HG02870 (cell line): Measurements from ENCODE around the gene PARVB.
"Not testable (repeated sequence)": the region's sequence is repeated elsewhere in the genome, so short reads cannot be mapped to it uniquely, and the experiment has no call there.

Experiments
- ATAC-seq: cut with Tn5 transposase; IDR thresholded peaks from one replicate; pipeline ENCODE4 v1.9.1; 2021; ENCODE audit warnings: mild to moderate bottlenecking, moderate library complexity; ENCODE audit not compliant: unreplicated experiment

Gene PARVB

DNA sequence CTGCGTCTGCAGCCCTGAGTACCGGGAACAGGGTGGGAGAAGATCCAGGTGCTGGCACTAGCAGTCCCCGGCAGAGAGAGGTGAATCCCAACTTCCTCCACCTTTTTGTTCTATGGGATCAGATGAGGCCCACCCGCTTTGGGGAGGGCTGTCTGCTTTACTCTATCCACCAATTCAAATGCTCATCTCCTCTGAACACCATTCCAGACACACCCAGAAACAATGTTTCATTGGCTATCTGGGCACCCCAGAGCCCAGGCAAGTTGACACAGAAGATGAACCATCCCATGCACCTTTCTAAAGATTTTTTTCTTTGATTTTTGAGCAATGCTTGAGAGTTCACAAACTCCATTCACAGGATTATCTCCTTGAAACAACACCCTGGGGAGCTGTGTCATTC is 78.0 kb downstream of the PARVB start:
- no peak for ATAC-seq

DNA sequence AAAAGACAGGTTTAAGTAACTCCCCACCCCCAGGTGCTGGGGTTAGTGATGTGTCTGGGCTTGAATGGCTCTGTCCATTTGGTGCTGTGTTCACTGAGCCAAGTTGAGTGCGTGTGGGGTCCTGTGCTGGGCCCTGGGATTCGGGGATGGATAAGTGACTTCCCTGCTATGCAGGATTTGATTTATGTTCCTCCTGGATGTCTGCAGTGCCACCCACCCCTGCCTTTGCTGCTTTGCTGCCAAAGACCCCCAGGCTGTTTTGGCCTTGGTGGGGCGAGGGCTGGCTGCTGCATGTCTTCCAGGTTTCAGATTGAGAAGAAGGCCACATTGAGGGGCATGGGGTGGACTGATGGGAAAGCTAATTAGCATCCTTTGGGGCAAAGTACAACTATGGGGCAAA is 78.8 kb downstream of the PARVB start:
- no peak for ATAC-seq

DNA sequence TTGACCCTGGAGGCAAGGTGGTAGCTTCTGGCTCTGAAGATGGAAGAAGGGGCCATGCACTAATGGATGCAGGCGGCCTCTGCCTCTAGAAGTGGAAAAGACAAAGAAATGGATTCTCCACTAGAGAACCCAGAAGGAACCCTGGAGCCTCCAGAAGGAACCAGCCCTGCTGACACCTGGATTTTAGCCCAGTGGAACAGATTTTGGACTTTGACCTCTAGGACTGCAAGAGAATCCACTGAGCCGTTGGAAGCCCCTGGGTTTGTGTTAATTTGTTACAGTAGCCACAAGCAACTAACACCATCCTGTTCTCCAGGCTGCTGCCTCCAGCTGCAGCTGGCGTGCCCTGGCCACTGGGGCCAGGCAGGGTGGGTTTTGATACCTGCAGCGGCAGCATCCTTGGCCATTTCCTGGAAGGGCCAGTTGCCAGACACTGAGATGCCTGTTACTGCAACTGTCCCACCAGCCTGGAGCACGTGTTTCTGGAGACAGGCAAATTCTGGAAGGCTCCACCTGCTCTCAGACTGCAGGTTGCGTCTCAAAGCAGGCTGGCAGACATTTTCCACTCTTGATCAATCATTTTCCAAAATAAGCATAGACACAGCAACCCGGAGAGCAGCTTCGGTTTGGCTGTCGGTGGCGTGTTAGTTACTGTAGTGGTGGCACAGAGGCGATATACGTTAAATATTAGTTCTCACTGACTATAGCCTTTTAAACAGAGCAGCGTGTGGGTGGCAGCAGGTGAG is 79.8 kb downstream of the PARVB start:
- no peak for ATAC-seq

DNA sequence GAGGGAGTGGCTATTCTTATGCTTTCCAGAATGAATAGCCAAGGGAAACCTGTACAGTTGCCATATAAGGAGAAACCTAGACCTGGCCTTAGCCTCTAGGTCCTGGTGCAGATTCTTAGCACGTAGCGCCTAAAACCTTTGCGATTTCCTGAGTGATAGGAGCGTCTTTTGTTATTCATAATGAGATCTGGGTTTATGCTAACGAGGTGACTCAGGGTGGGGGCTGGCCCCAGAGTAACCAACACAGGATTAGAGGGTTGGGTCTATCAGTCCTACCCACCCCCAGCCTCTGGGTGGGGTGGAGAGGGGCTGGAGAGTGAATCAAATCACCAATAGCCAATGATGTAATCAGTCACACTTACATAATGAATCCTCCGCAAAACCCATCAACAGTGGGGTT is 83.2 kb downstream of the PARVB start:
- no peak for ATAC-seq

DNA sequence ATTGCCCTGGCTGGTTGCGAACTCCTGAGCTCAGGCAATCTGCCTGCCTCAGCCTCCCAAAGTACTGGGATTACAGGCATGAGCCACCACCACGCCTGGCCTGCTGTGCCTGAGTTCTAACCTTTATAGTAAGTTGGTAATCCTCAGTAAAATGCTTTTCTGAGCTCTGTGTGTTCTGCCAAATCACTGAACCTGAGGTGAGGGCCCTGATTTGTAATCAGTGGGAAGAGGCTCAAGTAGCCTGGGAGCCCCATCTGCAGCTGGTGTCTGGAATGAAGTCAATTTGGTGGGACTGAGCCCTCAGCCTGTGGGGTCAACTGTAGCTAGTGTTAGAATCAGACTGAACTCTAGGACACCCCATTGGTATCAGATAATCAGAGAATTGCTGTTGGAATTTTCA is 84.0 kb downstream of the PARVB start:
- ATAC-seq, result no peak

DNA sequence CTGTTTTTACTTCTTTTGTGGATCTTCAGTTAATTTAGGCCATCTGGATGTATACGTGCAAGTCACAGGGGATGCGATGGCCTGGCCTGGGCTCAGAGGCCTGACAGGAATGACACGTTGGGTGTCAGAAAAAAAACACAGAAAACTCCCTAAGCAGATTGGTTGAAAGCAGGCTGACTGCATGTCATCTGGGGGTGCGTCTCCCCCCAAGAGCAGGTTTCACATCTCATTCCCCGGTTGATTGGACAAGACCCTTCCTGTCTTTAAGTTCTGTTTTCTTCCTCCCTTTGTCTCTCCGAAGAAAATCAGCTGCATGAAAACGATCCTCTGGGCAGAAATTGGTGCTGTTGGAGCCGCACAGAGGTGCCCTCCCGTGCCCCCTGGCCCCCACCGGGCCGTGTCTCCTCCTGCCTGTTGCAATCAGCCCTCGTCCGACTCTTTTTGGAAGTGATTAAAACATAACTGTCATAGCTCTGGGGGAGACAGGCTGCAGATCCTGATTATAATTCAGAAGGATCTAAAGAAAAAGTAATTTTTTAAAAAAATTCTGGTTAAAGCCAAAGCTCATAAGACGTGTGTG is 84.8 kb downstream of the PARVB start:
- no peak for ATAC-seq

DNA sequence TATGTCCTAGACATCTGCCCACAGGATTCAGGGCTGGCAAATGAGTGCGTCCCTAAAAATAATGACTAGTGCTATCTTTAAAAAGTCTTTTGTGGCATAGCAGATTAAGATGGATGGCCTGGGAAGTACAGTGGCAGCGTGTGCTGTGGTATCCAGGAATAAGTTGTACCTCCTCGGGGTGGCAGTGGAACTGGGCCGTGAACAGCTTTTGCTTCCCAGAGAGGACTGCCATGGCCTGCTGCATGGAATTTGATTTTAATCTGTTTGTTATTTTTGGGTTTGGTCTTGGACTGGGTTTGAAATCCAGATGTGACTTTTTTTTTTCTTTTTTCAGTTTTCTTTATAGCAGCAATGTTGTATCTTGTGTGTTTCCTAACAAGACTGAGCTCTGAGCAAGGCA is 85.3 kb downstream of the PARVB start:
- no peak for ATAC-seq

DNA sequence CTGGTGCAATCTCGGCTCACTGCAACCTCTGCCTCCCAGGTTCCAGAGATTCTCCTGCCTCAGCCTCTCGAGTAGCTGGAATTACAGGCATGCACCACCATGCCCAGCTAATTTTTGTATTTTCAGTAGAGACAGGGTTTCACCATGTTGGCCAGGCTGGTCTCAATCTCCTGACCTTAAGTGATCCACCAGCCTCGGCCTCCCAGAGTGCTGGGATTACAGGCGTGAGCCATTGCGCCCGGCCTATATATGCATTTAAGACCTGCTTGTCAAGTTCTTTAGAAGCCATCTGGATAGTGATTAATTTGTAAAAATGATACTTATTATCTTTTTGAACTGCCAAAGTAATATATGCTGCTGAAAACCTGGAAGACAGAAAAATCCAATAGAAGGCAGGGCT is 86.6 kb downstream of the PARVB start:
- not testable (repeated sequence) for ATAC-seq

DNA sequence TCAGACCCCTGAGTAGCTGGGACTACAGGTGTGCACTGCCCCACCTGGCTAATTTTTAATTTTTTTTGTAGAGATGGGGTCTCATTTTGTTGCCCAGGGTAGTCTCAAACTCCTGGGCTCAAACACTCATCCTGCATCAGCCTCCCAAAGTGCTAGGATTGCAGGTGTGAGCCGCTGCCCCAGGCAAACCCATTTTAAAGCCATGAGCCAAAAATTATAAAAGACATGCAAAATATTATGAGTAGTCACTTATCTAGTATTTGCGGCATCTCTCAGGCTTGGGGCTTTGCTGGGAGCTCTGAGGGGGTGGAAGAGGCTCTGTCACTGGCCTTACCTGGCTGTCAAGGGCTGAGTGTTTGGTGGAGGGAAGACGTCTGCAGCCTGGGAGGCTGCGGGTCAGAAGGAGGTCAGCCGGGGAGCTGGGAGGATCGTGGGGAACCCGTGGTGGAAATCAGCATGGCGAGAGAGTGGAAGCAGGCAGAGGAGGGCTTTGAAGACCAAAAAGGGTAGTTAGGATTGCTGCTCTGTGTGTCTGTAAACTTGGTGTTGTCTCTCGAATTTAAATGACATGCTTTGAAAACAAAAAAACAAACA is 87.6 kb downstream of the PARVB start:
- ATAC-seq, result no peak

DNA sequence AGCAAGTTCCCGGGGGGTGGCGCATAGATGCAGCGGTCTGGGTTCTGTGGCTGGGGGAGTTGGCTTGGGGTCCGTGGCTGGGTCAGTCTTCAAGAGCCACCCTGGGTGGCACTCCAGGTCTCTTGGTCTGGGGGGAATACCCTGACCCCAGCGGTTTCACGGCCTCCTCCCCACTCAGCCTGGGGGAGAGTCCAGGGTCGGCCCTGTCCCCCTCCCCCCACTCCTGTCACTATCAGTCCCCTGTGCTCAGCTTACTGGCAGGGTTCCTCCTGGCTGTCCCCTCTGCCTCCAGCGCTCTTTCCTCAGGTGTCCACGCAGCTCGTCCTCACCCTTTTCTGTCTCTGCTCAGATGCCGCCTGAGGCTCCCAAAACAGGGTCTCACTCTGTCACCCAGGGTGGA is 88.1 kb downstream of the PARVB start:
- ATAC-seq, result no peak

DNA sequence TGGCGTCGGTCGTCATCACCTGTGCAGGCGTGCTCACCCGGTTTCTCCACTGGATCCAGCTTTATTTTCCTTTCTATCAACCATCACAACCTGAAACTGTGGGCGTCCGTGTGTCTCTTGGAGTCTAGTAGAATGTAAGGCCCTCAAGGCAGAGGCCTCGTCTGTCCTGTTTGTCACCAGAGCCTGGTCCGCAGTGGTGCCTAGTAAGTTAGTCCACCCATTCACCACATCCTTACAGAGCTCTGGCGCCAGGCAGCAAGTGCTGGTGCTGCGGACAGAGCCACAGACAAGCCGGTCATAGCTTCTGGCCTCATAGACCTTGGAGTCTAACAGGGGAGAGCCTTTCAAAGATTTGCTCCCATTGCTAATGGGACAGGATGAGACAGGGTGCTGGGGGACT is 92.2 kb downstream of the PARVB start:
- no peak for ATAC-seq

DNA sequence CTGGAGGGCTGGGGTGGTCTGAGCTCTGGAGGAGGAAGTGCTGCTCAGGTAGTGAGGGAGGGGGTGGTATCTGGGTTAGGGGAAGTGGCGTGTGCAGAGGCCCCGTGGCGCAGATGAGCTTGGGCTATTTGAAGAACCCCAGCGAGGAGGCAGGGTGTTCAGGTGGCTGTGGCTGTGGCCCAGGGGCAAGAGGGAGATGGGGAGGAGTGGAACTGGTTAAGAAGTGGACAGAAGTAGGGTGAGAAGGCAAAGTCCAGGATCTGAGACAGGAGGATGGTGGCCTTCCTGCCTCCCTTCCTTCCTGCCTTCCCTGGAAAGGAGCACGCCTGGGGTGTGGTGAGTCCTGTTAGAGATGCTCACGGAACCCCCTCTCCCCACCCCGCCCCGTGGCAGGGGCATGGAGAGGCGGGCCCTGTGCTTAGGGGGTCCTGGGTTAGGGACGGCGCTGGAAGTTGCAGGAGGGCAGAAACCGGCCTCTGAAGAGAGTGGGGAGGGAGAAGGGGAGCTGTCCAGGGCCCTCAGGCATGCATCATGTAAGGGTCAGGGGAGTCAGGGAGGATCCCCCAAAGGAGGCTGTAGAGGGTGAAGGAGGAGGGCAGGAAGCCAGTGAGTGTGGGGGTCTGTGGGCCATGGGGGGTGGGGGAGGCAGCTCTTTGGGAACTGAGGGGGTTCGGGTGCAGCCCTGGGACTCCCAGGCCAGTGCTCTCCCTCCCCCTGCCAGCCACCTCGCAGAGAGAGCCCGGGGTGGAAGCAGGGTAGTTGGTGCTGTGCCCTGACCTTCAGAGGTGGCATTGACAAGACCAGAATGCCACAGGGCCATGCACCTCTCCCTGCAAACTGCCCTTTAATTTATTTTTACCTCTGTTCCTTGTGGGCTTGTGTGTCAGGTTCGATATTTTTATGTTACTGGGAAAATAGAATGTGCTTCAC is 92.9 kb downstream of the PARVB start:
- no peak for ATAC-seq

DNA sequence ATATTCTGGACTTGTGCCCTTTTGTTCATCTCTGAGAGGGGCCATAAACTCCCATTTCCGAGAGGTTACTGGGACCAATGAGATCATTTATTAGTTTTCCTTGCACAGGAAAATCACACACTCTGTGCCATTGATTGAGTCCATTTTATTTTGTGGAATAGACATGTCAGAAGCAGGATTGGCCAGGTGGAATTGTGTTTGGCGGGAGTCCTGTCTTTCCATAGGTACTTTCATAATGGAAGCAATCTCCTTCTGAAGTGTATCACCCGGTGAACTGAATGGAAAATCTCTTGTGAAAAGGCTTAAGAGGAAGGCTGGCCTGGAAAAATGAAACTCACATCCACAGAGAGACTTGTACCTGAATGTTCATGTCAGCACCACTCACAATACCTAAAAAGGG is 93.6 kb downstream of the PARVB start:
- no peak for ATAC-seq

DNA sequence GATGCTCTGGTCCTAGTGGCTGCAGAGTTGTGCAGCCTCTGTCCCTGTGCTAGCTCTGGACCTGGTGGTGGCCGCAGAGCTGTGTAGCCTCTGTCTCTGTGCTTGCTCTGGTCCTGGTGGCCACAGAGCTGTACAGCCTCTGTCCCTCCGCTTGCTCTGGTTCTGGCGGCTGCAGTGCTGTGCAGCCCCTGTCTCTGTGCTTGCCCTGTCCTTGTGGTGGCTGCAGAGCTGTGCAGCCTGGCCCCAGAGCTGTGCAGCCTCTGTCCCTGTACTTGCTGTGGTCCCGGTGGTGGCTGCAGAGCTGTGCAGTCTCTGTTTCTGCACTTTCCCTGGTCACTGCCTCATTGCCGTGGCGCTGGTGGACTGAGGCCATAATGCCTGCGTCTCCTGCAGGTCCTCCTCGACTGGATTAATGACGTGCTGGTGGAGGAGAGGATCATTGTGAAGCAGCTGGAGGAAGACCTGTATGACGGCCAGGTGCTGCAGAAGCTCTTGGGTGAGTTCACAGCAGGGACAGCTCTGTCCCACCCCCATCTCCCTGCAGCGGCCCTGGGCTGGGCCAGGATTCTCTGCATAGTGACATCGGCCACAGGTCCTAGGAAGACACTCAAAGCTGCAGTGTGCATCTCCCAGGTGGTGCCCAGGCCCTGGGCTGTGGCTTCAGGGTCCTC is 94.7 kb downstream of the PARVB start:
- ATAC-seq, result no peak

DNA sequence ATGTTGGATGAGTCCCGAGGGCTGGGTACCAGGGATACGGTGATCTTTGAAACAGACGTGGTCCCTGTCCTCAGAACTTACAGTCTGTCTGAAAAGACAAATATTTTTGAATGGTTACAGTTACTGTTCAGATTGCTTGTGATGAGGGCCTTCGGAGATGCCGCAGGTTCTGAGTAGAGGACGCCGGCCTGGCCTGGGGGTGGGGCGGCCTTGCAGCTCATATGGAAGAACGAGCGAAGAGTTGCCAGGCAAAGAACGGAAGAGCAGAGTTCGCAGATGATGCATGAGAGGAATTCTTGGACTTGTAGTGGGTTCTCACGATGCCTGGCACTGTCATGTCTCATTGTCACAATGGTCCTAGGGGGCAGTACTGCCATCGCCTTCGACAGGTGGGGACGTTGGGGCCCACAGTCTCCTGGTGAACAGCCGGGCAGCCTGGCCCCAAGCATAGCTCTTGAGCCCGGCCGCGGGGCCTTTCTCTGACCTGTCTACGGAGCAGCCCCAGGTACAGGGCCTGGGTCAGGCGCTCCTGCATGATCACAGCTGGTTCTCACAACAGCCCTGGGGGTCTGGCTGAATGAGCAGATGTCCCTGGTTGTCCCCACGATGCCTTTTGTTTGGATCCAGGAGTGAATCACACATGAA is 95.7 kb downstream of the PARVB start:
- ATAC-seq, result no peak

DNA sequence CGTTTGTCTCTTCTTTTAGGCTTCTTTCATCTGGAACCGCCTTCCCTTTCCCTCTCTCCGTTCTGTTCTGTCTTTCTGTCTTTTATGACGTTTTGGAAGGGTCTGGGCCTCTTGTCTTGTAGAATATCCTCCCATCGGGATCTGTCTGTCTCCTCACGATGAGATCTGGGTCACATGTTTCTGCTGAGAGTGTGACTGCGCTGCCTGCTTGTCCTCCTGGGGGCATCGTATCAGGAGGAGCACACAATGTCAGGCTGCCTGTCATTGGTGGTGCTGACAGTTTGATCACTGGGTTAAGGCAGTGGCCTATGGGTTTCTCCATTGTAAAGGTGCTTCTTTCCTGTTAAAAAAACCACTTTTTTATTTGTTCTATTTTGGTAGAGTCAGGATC is 96.2 kb downstream of the PARVB start:
- ATAC-seq, result no peak

DNA sequence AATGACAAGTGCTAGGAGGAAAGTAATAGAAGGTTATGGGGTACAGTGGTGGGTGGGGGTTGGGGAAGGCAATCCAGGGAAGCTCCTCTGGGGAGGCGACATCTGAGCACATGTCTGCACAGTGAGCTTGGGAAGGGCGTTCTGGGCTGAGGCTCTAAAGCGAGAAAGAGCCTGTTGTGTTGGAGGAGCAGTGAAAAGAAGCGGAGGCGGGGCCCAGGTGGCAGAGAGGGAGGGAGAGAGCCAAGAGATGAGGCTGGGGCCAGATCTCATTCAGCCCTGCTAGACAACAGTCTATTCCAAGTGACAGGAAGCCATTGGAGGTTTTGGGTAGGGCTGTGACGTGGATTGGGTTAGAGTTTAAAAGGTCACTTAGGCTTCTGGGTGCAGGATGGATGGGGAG is 101.3 kb downstream of the PARVB start:
- no peak for ATAC-seq

DNA sequence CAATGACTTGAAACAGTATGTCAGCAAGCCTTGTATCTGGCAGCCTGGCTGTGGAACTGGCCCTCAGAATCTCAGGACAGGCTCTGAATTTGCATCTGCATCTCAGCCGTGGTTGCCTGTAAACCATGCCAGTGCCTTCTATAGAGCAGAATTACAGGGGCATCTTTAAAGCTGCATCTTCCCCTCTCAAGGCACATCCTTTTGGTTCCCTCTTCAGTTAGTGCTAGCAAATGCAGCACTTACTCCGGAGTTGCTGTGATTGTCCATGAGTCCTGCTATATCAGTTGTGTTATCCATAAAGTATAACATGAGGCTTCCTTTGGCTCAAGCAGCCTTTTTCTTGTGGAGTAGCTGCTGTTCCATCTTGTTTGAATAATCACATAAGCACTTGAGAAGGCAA is 102.7 kb downstream of the PARVB start:
- ATAC-seq, result no peak

DNA sequence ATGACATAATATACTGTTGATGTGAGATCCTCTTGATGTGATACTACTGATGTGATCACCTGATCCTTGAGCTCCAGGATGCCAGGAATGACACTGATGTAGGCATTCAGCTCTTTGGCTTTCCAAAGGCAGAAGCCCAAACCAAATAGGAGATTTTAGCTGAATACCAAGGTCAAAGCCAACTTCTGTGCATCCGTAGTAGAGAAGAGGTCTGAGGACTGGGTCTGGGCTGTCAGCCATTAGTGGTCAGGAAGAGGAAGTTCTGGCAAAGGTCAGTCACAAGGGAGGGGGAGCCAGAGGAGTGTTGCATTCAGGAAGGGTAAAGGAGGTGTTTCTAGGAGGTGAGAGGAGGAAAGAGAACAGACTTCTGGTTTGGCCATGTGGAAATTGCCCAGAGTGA is 103.3 kb downstream of the PARVB start:
- no peak for ATAC-seq

DNA sequence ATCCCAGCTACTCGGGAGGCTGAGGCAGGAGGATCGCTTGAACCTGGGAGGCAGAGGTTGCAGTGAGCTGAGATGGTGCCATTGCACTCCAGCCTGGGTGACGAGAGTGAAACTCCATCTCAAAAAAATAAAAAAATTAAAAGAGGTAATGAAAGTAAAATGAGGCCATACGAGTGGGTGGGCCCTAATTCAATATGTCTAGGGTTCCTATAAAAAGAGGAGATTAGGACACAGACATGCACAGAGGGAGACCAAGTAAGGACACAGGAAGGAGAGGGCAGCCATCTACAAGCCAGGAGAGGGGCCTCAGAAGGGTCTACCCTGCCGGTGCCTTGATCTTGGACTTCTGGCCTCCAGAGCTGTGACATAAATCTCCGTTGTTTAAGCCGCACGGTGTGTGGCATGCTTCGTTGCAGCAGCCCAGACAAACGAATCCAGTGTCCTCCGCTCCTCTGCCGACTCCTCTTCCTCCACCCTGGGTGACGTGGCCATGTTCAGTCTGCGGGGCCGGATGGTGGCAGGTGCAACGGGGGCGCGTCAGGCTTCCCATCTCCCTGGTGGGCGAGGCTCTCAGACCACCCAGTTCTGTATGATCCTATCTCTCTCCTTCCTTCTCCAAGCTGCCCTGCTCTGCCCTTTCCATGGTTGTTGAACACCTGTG is 105.0 kb downstream of the PARVB start:
- no peak for ATAC-seq
